ENCODE results near the gene SLC13A4.

- TF ChIP-seq, protein P1, sequence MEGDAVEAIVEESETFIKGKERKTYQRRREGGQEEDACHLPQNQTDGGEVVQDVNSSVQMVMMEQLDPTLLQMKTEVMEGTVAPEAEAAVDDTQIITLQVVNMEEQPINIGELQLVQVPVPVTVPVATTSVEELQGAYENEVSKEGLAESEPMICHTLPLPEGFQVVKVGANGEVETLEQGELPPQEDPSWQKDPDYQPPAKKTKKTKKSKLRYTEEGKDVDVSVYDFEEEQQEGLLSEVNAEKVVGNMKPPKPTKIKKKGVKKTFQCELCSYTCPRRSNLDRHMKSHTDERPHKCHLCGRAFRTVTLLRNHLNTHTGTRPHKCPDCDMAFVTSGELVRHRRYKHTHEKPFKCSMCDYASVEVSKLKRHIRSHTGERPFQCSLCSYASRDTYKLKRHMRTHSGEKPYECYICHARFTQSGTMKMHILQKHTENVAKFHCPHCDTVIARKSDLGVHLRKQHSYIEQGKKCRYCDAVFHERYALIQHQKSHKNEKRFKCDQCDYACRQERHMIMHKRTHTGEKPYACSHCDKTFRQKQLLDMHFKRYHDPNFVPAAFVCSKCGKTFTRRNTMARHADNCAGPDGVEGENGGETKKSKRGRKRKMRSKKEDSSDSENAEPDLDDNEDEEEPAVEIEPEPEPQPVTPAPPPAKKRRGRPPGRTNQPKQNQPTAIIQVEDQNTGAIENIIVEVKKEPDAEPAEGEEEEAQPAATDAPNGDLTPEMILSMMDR (IDR thresholded peaks at IDR 0.05) = no peak
- TF ChIP-seq POLR2A (IDR thresholded peaks at IDR 0.05) = no peak
Observed at GRCh38 chr7:135658564-135658963, 69.4 kb downstream of the SLC13A4 start.

Data from breast epithelium (tissue), 3 donors.